DOHH2 (cell line): ENCODE measurements around the gene ABR.

Experiments
- H3F3A ChIP-seq: fragments of 200-600 bp; sonication (generic), shearing (Covaris generic); 2 replicates; pipeline ENCODE4 v1.6.0; 2016; ENCODE audit warnings: antibody characterized with exemption, mild to moderate bottlenecking; ENCODE audit not compliant: control insufficient read depth, insufficient read depth
- H3K27ac ChIP-seq: fragments of 200-600 bp; sonication (generic); 2 replicates; pipeline ENCODE4 v1.5.1; 2014; ENCODE audit warnings: low read depth, mild to moderate bottlenecking, low read length, moderate library complexity
- H3K27me3 ChIP-seq: fragments of 200-600 bp; sonication (generic); 2 replicates; pipeline ENCODE4 v1.6.1; 2014; ENCODE audit warnings: mild to moderate bottlenecking, low read length, mixed read lengths; ENCODE audit not compliant: control insufficient read depth
- H3K36me3 ChIP-seq: fragments of 200-600 bp; sonication (generic); 2 replicates; pipeline ENCODE4 v1.6.1; 2014; ENCODE audit warnings: mild to moderate bottlenecking, low read length, moderate library complexity, mixed read lengths; ENCODE audit not compliant: control insufficient read depth
- H3K4me1 ChIP-seq: fragments of 200-600 bp; sonication (generic); 2 replicates; pipeline ENCODE4 v1.6.1; 2014; ENCODE audit warnings: mild to moderate bottlenecking, low read length, mixed read lengths; ENCODE audit not compliant: control insufficient read depth
- H3K4me2 ChIP-seq: fragments of 200-600 bp; sonication (generic); 2 replicates; pipeline ENCODE4 v1.6.0; 2014; ENCODE audit warnings: mild to moderate bottlenecking, low read length, moderate library complexity
- H3K4me3 ChIP-seq: fragments of 200-600 bp; sonication (generic); 2 replicates; pipeline ENCODE4 v1.5.1; 2014; ENCODE audit warnings: mild to moderate bottlenecking, low read length, mixed read lengths
- H3K79me2 ChIP-seq: fragments of 200-600 bp; sonication (generic); 2 replicates; pipeline ENCODE4 v1.6.1; 2014; ENCODE audit warnings: mild to moderate bottlenecking, low read length, mixed read lengths; ENCODE audit not compliant: control insufficient read depth
- H3K9me2 ChIP-seq: fragments of 200-600 bp; sonication (generic); replicated peaks from 2 replicates; pipeline ENCODE4 v1.6.1; 2014; ENCODE audit warnings: mild to moderate bottlenecking, low read length, mixed read lengths; ENCODE audit not compliant: control insufficient read depth
- H3K9me3 ChIP-seq: fragments of 200-600 bp; sonication (generic); 2 replicates; pipeline ENCODE4 v1.6.1; 2014; ENCODE audit warnings: antibody characterized with exemption, low read length, mixed read lengths; ENCODE audit not compliant: control insufficient read depth, insufficient read depth
- H4K20me1 ChIP-seq: fragments of 200-600 bp; sonication (generic); 2 replicates; pipeline ENCODE4 v1.6.0; 2014; ENCODE audit warnings: low read depth, mild to moderate bottlenecking, antibody characterized with exemption, low read length, moderate library complexity; ENCODE audit not compliant: control insufficient read depth, insufficient read depth
- CTCF ChIP-seq: fragments of 200-600 bp; sonication (generic); IDR thresholded peaks from one replicate; pipeline ENCODE4 v1.5.1; 2014; ENCODE audit warnings: antibody characterized with exemption, mild to moderate bottlenecking, low read depth, low read length; ENCODE audit not compliant: poor library complexity, severe bottlenecking
- EZH2phosphoT487 ChIP-seq: fragments of 200-600 bp; sonication (generic); IDR thresholded peaks from 2 replicates; pipeline ENCODE4 v1.6.1; 2017; ENCODE audit warnings: borderline replicate concordance, mild to moderate bottlenecking, antibody characterized with exemption, low read length, moderate library complexity, mixed read lengths

ABR gene

GRCh38 chr17:1043601-1044251 lies 136.1 kb downstream of the ABR start:
- Histone ChIP-seq H3K9me2 (no peaks in the 10 kb centered on the region), H3K9me3 (peaks cover 11% of the 10 kb centered on the region; the same call in 1 of the 2 replicates), H3K4me3 (no peak overlapping the region), H3K27ac (no peak overlapping the region), H3K27me3 (no peaks in the 10 kb centered on the region), H3K36me3 (peaks cover 77% of the 10 kb centered on the region), H3K79me2 (peaks cover 21% of the 10 kb centered on the region), H3K4me1 (no peaks in the 10 kb centered on the region), H3K4me2 (no peak overlapping the region), H3F3A (no peaks in the 10 kb centered on the region), H4K20me1 (no peaks in the 10 kb centered on the region)
- TF ChIP-seq EZH2phosphoT487 (no peak), CTCF (no peak)

GRCh38 chr17:1042486-1042885 lies 137.3 kb downstream of the ABR start:
- Histone ChIP-seq H3K27ac (no peak overlapping the region), H3K9me3 (peaks cover 15% of the 10 kb centered on the region), H3K36me3 (peaks cover 77% of the 10 kb centered on the region), H3K9me2 (no peaks in the 10 kb centered on the region), H3K27me3 (no peaks in the 10 kb centered on the region), H3K4me2 (no peak overlapping the region), H3F3A (no peaks in the 10 kb centered on the region), H3K4me3 (no peak overlapping the region), H3K79me2 (peaks cover 21% of the 10 kb centered on the region), H4K20me1 (no peaks in the 10 kb centered on the region), H3K4me1 (no peaks in the 10 kb centered on the region)
- no peak for TF ChIP-seq CTCF
- TF ChIP-seq EZH2phosphoT487: no peak

GRCh38 chr17:1041746-1042145 lies 138.0 kb downstream of the ABR start:
- no peaks in the 10 kb centered on the region for H3K9me2 ChIP-seq
- no peaks in the 10 kb centered on the region for H3K27me3 ChIP-seq
- TF ChIP-seq CTCF (no peak), EZH2phosphoT487 (no peak)
- no peaks in the 10 kb centered on the region for H3F3A ChIP-seq
- no peak overlapping the region for H3K4me3 ChIP-seq
- no peak overlapping the region for H3K4me2 ChIP-seq
- peaks cover 22% of the 10 kb centered on the region for H3K9me3 ChIP-seq
- H3K36me3 ChIP-seq: peaks cover 77% of the 10 kb centered on the region
- no peak overlapping the region for H3K27ac ChIP-seq
- peaks cover 21% of the 10 kb centered on the region for H3K79me2 ChIP-seq
- H4K20me1 ChIP-seq: no peaks in the 10 kb centered on the region
- H3K4me1 ChIP-seq: no peaks in the 10 kb centered on the region
